PC-3 (cell line): Measurements from ENCODE around the gene C1orf21.

Experiments used
- CTCF ChIP-seq: fragments of 300-600 bp; sonication (generic); conservative IDR thresholded peaks from 2 replicates; pipeline ENCODE4 v1.5.1; 2017; ENCODE audit warnings: antibody characterized with exemption, low read depth, mild to moderate bottlenecking, low read length
- EZH2 ChIP-seq: fragments of 300-600 bp; sonication (generic); IDR thresholded peaks from one replicate; pipeline ENCODE4 v1.6.1; 2017; ENCODE audit warnings: antibody characterized with exemption, mild to moderate bottlenecking, low read length; ENCODE audit not compliant: unreplicated experiment

GRCh38 chr1:184634296-184634695 lies 247.5 kb downstream of the C1orf21 start:
- no peak for TF ChIP-seq EZH2
- TF ChIP-seq CTCF: no peak
